ENCODE measurements around the gene SLC6A19.

- TF ChIP-seq CTCF (IDR thresholded peaks at IDR 0.05 in 8 of 11, conservative IDR thresholded peaks at IDR 0.05 in 3 of 11) (no peak), POLR2A (IDR thresholded peaks at IDR 0.05) (no peak)
Observed at GRCh38 chr5:1220351-1220750, 19.0 kb downstream of the SLC6A19 start.
